Ureter (tissue), 1 donor: Measurements from ENCODE around the gene MANSC4. TPM values are rescaled to one million over a fixed set of nuclear protein-coding genes. Genes with fewer than 3 reads are reported as not detected.
A peak's percentile ranks its signal among the peaks of the same experiment; 100 is the strongest.

Experiments used
- DNase-seq: peaks from one replicate; pipeline ENCODE4 v3.0.0-alpha.2; 2020; ENCODE audit warnings: low spot score
- total RNA-seq: library from RNA; stranded (reverse); gene quantifications from one replicate; pipeline ENCODE4 v1.2.4, GENCODE V29; 2023
- donor health status: DM: yes; HTN: yes; CAD: no.

The MANSC4 gene
- not detected for total RNA-seq

DNA sequence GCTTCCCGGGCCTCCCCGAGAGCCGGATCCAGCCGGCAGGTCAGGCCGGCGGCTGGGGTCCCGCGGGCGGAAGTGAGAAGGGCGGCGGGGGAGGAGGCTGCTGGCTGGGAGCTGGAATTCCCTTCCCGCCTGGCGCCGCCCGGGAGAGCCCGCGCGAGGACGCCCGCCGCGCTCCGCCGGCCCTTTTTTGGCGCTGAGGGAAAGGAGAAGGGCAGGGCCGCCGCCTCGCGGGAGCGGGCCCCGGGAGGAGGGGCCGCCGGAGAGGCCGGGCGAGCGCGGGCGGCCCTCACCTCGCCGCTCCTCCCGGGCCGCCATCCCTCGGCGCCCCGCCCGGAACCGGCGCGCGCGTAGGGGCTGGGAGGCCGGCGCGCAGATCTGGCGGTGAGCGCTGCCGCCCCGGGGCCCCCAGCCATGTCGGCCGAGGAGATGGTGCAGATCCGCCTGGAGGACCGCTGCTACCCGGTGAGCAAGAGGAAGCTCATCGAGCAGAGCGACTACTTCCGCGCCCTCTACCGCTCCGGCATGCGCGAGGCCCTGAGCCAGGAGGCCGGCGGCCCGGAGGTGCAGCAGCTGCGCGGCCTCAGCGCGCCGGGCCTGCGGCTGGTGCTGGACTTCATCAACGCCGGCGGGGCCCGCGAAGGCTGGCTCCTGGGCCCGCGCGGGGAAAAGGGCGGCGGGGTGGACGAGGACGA, at the start of gene MANSC4, which contains the start of gene KLHL42:
TSS of gene MANSC4 (minus strand) at position 317 of the 692 bp plus-strand sequence. CDS start 8,960 bp downstream, outside the sequence.
TSS of gene KLHL42 (plus strand) at position 314 of the 692 bp plus-strand sequence. CDS start at position 412, 98 bp downstream.
- DNase-seq, result peak; percentile 84

DNA sequence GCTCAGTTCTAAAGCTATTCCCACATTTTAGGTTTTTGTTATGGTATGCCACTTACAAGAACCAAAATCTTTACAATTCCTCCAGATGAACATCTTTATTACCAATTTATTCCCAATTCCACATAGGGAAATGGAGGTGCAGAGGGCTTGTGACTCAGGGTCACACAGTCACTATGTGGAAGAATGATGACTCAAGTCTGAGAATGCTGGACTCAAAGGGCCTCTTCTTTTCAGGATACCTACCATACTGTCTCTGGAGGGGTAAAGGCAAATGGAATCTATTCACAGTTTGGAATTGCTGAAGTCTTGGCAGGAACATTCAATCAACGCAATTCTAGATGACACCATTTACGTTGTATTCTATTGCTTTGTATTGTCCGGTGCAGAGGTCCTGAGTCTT, 48.2 kb upstream of the MANSC4 start:
- DNase-seq, result no peak

DNA sequence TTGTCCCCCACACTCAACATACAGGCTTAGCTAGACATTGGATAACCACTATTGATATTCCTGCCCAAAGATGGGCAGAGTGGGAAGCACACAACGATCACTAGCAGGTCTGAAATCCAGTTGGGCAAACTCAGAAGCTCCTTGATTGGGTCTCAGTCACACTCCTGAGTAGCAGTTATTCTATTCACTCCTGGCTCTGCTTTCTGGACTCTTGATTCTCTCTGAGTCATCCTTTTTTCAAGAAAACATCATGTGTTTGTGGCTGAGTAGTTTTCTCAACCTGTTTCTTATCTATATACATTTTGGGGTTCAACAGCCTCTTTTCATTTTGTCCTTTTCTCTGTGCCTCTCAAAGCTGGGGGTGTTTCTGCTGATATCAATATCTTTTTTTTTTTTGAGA, 46.0 kb upstream of the MANSC4 start:
- no peak for DNase-seq

DNA sequence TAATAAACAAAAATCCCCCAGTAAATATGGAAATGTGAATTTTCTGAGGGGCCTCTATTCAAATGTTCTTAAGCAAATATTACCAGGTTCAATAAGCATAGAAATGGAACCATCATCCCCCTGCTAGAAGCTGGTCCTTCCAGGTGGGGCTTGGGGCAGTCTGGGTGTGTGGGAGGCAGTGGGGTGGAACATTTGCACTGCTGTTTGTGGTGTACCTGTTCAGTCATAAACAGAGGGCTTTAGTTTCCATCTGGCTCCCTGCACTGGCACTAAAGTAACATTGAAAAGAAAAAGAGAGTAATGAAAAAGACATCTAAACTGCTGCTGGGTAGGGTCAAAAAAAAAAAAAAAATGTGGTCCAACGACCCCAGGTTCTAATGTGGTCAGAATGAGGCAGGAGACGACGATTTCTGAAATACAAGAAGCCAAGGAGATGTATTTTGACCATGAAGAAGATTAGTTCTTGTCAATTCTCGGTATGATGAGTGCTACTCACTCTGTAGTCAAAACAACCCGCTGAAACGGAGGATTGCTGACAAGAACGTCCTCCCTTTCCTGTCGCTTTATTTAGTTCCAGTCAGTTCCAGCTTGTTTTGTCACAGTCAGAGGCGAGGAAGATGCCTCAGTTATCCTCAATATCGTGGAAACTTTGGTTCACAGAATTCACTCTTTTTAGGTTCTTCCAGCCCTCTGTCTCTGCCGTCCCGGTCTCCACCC, 44.2 kb upstream of the MANSC4 start:
- DNase-seq, result no peak

DNA sequence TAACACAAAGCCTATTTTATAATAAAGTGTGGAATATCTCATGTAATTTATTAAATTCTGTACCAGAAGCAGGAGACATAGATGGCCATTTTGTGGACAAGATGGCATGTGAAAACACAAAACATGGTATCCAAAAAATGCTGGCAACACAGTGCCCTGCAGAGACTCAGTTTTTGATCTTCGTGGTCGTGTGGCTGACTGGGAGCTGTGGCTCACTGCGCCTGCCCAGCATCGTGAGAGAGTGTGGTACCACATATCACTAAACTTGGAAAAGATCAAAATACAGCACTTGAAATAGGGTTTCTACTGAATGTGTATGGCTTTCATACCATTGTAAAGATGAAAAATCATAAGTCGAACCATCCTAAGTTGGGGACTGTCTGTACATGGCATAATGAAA, 43.0 kb upstream of the MANSC4 start:
- DNase-seq, result no peak

DNA sequence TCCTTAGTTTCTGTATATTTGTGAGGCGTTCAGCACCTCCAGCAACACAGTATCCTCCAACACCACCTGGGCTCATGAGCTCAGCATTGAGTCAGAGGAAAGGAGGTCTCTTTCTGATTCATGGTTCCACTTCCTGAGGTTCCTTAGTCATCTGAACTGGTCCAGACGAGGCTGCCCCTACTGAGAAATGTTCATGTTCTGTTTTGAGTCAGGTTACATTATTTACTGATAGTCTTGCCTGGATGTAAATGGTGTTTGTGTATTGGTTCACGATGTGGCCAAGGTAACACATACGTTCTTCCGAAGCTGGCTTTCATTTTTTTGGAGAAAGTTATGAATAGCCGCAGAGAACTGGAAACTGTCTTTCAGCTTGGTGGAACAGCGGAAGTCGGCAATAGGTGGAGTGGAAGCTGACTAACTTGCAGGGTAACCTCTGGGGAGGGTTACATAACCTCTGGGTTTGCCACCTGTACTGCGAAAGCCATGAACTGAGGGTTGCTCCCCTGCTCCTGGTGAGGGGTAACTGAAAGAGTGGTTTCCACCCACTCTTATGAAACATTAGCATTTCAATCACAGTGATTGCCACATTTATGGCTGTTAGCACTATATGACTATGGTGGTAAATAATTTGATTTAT, 42.2 kb upstream of the MANSC4 start:
- DNase-seq, result no peak

DNA sequence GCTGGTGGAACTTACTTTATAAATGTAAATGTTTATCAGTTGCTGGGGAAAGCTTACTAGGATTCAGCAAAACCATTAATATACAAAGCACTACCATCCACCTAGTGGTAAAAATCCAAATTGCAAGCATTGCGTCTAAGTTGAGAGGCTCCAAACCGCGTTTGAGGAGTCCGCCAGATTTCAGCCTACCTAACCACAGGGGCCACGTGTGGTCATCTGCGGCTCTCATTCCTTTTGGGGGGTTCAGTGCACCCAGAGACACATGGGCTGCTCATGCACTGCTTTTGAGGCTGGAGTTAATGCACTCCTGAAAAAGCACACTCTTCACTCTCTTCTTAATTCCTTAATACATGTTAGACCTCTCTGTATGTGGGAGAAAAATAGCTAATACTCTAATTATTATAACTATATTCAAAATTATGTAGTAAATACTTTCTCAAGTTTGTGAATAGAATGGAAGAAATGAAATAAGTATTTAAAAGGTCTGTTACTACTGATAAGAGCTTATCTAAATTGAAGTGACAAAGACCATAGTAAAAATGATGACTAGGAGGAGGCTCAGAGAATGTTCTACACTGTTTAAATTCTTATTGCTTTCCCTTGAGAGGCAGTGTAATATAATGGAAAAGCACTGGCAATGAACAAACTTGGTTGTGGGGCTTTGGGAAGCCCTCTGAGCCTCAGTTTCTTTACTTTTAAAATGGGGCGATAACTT, 41.4 kb upstream of the MANSC4 start:
- DNase-seq, result peak; percentile 50

DNA sequence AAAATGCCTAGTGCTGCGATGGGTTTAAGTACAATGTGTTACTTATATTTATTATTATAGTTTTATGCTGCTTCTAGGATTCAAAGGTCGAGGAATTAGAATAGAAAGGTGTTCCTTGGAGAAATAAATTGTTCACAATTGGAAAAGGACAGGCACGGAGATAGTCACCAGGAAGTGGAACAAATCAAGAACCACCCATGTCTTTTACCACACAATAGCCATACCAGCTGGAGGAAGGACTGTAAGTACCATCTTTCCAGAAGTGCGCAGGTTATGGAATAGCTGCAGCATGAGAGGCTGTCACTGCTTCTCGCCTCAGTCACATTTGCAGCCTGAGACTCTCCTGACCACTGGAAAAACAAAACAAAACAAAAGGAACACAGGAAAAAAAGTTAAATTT, 40.5 kb upstream of the MANSC4 start:
- no peak for DNase-seq

DNA sequence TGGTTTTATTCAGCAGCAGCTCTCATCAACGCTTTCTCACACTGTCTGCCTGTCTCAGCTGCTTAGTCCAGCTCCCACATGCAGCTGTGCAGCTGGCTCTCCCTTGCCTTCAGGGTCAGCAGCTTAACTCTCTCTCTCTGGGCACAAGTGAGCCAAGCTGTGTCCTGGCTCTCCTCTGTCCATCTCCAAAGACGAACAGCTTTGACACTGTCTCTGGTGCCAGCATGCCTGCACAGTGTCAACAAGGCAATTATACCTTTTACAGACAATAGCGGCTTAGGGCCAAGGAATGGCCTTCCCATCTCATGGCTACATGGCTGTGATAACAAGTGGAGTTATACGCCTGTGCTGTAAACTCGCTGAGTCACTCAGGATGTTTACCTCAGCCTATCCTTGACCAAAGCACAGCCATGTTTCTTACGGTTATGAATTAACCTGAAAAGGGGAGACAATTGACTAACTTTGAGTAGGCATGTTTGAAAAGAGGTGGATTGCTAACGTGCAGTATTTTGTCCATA, 38.4 kb upstream of the MANSC4 start:
- no peak for DNase-seq

DNA sequence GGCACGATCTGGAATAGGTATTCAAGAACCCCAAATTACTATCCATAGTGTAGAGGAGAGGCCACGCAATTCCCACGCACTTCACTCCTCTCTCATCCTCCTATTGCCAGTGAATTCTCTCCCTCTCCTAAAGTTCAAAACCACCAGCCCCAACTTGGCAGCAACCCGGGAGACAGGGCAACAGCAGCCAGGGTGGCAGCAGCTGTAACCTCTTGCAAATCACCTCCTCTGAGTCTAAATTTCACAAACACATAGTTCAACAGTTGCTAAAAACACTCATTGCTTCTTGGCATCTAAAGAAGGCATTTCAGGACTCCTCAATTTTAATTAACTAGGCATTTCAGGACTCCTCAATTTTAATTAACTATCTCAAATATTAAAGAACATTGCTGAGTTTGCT, 37.7 kb upstream of the MANSC4 start:
- no peak for DNase-seq

DNA sequence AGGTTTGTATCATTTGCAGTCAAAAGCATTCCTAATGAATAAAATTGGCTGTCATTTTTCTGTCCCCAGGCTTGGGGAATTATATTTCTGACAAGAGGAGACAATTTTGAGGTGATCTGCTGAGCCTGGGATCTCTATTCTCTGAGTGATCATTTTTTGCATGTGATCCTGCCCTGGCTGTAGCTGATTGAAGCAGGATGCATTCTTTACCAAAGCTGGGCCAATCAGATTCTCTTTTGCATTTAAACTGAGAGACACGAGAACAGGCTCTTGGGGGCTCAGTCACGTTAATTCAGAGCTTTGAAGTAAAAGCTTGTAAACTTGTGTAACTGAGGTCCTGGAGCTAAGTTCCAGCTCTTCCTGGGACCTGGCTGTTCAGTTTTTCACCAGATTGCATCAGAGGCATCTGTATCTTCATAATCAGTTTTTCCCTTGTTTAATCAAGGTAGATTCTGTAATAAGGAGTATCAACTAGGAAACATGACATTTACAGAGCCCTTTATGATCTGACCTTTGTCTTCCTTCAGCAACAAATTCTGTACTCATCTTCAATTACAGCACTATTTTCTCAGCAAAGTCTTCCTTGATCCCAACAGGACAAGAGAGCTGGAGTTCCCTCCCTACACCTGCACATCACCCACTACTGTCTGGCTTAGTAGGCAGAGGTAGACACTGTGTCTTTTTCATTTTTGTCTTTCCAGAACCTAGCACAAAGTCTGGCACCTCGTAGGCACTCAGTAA, 35.0 kb upstream of the MANSC4 start:
- DNase-seq, result no peak

DNA sequence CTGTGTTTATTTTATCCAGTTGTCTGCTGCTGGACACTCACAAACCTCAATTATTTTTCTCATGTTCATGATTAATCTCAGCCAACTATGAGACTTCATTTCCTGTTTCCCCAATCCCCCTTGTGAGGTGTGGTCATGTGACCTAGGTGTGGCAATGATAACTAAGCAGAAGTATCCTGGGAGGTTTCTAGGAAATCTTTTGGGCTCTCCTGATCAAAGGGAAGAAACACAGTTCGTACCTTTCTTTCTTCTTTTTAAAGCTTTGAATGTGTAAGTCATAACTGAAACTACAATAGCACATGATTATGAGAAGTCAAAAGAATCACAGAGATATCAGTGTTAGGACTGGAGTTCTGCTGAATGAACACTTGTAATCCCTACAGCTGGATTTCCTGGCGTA, 34.4 kb upstream of the MANSC4 start:
- no peak for DNase-seq

DNA sequence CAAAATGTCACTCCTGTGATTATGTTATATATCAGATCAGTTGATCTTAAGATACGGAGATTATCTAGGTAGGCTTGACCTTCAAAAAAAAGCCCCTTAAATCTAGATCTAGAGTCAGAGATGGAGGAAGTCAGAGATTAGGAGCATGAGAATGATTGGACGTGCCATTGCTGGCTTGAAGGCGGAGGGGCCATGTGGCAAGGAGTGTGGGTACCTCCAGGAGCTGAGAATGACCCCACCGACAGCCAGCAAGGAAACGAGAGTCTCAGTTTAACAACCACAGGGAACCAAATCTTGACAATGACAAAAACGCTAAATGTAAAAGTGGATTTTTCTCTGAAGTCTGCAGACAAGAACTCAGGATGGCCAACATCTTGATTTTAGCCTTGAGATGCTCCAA, 32.5 kb upstream of the MANSC4 start:
- DNase-seq, result no peak

DNA sequence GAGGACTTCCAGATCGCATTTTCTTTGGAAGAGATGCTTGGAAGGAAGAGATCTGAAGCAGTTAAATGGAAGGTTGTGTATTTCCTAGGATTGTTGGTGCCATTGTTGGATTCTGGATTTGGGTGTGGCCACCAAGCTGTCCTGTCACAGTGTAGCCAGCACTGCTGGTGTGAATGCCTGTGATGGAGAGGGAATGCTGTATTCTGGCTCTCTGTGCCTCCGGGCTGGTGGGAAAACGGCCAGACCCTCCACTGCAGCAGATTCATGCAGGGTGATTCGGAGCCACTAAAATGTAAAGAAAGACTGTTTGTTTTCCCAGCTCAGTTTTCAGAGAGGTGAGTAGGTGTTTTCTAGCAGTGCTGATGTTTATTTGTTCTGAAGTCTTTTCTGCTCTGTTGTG, 30.7 kb upstream of the MANSC4 start:
- DNase-seq, result no peak

DNA sequence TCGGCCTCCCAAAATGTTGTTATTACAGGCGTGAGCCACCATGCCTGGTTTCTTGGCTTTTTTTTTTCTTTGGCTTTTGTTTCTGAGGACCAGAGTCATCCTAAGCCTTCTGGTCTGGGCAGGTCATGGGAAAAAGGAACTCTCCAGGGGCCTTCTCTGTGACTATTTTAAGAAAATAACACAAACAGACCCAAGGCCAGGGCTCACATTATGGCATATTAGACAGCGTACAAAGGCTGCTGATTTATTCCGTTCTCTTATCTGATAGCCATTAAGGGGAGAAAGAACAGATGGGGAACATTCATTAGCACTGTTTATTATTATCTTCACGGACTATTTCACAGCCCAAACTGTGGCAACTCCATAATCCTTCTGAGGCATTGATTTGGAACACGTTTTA, 28.8 kb upstream of the MANSC4 start:
- DNase-seq, result no peak

DNA sequence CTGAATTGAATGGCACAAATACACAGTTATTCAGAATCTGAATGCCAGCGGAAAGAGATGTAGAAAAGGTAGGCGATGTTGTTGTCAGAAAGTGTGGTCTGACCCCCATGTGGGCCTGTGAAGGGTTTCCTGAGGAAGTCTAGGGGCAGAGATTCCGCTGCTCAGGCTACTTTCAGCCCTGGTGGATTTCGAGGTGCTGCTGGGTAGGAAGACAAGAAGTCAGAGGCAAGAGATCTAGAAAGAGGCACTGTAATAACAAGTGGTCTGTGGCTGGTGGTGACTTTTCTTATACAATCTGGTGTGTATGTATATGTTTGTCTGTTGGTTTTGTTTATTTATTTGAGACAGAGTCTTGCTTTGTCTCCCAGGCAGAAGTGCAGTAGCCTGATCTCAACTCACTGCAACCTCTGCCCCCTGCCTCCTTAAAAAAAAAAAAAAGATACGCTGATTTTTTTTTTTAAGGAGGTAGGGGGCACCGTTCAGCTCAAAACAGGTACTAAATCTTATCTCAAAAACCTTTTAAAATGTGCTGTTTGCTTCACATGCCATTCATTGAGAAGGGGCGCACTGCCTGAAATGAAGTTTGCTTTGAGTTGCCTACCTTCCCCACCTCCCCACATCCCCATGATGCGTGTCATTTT, 27.1 kb upstream of the MANSC4 start:
- DNase-seq, result no peak

DNA sequence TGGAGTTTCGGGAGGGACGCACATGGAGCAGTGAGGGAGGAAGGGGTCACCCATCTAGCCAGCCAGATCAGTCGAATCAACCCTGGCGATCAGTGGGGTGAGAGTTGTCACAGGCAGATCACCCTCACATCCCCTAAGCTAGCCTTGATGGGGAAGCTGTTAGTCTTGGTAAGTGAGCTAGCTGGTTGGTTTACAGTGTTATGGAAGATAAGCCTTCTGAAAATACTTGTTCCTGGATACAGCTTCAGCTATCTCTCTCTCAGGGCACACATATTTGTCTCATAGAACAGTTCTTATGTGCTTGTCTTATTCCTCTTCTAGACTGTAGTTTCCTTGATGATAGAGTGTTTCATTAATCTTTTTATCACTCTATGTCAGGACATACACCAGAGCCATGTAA, 26.2 kb upstream of the MANSC4 start:
- no peak for DNase-seq

DNA sequence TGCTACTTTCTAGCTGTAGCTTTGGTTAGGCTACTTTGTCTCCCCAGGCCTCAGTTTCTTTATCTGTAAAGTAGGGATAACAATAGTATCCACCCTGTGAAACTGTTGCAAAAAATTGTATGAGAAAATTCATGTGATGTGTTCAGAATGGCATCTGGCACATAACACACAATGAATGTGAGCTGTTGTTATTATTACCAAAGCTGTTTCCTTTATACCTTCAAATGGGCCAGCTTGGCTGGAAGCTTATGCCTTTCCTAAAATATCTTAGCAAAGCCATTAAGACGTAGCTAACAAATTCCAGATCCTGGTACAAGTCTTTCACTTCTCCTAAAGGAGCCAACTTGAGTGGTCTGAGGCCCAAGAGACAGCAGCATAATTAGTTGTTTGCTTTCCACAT, 25.2 kb upstream of the MANSC4 start:
- no peak for DNase-seq

DNA sequence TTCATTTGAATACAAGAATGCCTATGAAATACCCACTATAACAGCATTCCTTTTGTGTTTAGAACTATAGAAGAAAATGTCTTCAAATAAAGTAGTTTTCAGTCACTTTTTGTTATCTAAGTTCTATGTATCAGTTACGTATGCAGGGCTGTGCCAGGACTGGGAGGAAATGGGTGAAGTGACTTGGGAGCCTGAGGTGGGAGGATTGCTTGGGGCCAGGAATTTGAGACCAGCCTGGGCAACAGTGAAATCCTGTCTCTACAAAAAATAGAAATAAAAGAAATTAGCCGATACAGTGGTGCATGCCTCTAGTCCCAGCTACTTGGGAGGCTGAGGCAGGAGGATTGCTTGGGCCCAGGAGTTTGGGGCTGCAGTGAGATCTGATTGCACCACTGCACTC, 22.9 kb upstream of the MANSC4 start:
- DNase-seq, result no peak

DNA sequence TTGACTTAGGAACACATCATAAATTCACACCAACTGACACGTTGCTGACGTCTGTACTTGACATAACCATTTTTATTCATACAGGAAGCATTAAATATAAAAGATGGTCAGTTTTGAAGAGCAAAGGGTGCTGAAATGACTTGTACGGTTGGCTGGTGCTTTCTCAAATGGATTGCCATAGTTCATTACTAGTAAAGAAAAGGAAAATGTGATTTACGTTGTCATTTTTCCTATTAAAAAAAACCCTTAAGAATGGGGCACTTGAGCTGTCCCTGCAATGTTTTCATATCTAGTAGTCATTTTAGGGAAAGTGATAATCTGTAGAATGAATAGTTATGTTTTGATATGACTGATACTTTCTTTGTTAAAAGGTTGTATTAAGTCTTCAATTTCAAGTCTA, 22.5 kb upstream of the MANSC4 start:
- no peak for DNase-seq

DNA sequence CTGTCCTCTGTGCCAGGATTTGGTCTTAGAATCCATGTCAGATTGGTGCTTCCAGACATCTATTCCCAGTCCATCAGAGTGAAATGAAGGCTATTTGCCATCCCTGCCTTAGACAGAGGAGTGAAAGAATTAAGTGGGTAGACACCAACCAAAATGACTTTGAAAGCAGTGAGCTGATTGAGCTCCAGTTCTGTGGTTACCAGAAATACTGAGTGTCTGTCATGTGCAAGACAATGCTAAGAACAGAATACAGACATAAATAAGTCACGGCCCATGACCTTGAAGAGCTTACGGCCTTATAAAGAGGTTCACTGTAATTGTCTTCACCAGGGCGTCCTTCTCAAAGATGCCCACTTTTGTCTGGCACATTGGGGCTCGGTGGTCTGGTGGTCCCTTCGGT, 21.6 kb upstream of the MANSC4 start:
- DNase-seq, result no peak
